ENCODE data around the gene LOC128125822.

Gene LOC128125822

GRCh38 chr6:63523630-63524029 lies 48.6 kb upstream of the LOC128125822 start:
- ChIA-PET RAD21 (ENCODE audit: unreplicated experiment) (interaction anchor here (0.7 to 1.9 kb wide), 4 partner anchors 19 to 171 kb away, joined by 3 to 7 read pairs (median 3); no protein-coding TSS in a partner anchor), CTCF (interaction anchor here (1.1 to 2.7 kb wide), 4 partner anchors 13 to 171 kb away, joined by 3 to 11 read pairs (median 6); no protein-coding TSS in a partner anchor), SMC1A (ENCODE audit: uncharacterized antibody, unreplicated experiment) (interaction anchor here (1.4 to 4.3 kb wide), 5 partner anchors 10 to 75 kb away, joined by 4 to 16 read pairs (median 11); no protein-coding TSS in a partner anchor), POLR2A (interaction anchor here (0.8 to 1.9 kb wide), 3 partner anchors 10 to 141 kb away, joined by 3 to 4 read pairs (median 4); no protein-coding TSS in a partner anchor)
- Histone ChIP-seq H3K27me3 (replicated peaks in 1 of 2; ENCODE audit: control insufficient read depth in 2 of 2, insufficient read depth in 2 of 2, low read length in 1 of 2) (no peaks in the 10 kb centered on the region), H3K27ac (ENCODE audit: control insufficient read depth, insufficient read depth) (no peak overlapping the region), H3K9me3 (replicated peaks; ENCODE audit: control insufficient read depth, insufficient read depth, low read length) (no peaks in the 10 kb centered on the region; the same call in 2 of the 3 replicates), H3K9ac (ENCODE audit: control insufficient read depth, insufficient read depth, low read length) (no peak overlapping the region), H2AFZ (ENCODE audit: control insufficient read depth, low read depth, low read length) (no peak overlapping the region), H3K36me3 (ENCODE audit: control insufficient read depth in 2 of 2, insufficient read depth in 2 of 2, low read length in 1 of 2) (no peaks in the 10 kb centered on the region), H3K4me1 (ENCODE audit: control insufficient read depth, insufficient read depth, low read length) (peaks cover 33% of the 10 kb centered on the region), H3K4me3 (no peak overlapping the region), H3K4me2 (ENCODE audit: control insufficient read depth, insufficient read depth) (no peak overlapping the region), H4K20me1 (ENCODE audit: control insufficient read depth, insufficient read depth) (no peaks in the 10 kb centered on the region), H3K79me2 (ENCODE audit: control insufficient read depth, insufficient read depth, low read length) (no peaks in the 10 kb centered on the region)
- no peak for DNase-seq (ENCODE audit: low read depth, low spot score)
- no peak for FAIRE-seq
- ATAC-seq = no peak
- in situ Hi-C loops (cut with MboI) = no loop called here
- 88% methylated on average over 4 of the region's 4 CpGs for WGBS (ENCODE audit: insufficient coverage, insufficient replicate concordance, low lambda C conversion rate, missing lambda C conversion rate)
- TF ChIP-seq ZNF592 (IDR thresholded peaks at IDR 0.05) = no peak
- no peak for TF ChIP-seq BACH1 (IDR thresholded peaks at IDR 0.05; ENCODE audit: borderline replicate concordance)
- TF ChIP-seq SPI1 (IDR thresholded peaks at IDR 0.05; ENCODE audit: borderline replicate concordance, insufficient read depth, low read depth, low read length) = no peak
- intact Hi-C loops (cut with micrococcal nuclease; ENCODE audit: unreplicated experiment) = no loop called here
- no TSS peak for BruUV-seq (replicated peaks)

All from GM12878 (cell line).